Umbilical cord (tissue), 2 donors: ENCODE results near the gene GNA12. TPM values are rescaled to one million over a fixed set of nuclear protein-coding genes. Genes with fewer than 3 reads are reported as not detected.
A peak's percentile ranks its signal among the peaks of the same experiment; 100 is the strongest.

Source experiments
- DNase-seq: peaks from one replicate; pipeline ENCODE4 v3.0.0-alpha.2; 2015; ENCODE audit warnings: low spot score
- total RNA-seq: library from RNA; depleted of rRNA; stranded (reverse); fragments of >200 nt; gene quantifications from one replicate; pipeline ENCODE4 v1.2.3, GENCODE V29; 2014; ENCODE audit warnings: low replicate concordance; ENCODE audit not compliant: insufficient read depth

GNA12 gene
- total RNA-seq, 1 donor from 2014 or later, result 34.7 TPM

DNA sequence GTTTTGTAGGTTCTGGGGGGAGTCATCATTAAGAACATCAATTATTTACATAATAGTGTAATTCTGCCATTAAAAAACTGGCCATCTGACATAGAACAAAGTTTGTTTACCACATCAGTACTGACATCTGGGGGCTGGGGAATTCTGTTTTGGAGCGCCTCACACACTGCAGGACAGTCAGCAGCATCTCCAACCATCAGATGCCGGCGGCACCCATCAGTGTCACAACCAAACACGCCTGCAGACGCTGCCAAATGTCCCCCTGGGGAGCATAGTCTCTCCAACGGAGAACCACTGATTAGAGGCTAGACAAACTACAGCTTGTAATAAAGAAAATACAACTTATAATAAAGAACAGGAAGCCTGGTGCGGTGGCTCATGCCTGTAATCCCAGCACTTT is 26.0 kb downstream of the GNA12 start:
- no peak for DNase-seq

DNA sequence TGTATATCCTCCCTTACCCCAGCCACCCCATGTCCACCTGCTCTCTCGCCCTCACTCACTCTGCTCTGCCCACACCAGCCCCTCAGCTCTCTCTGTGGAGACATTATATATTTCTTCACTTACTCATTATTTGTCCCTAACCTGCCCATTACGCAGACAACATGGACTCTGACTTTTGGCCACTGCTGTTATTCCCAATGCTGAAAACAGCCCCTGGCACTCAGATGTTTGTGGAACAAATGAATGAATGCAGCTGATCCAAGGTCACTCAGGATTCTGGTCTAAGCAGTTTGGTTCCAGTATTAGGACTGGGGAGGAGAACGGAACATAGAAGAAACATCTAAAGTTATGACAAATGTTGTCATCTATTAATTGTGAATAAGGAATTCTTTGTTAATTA is 26.7 kb downstream of the GNA12 start:
- no peak for DNase-seq

DNA sequence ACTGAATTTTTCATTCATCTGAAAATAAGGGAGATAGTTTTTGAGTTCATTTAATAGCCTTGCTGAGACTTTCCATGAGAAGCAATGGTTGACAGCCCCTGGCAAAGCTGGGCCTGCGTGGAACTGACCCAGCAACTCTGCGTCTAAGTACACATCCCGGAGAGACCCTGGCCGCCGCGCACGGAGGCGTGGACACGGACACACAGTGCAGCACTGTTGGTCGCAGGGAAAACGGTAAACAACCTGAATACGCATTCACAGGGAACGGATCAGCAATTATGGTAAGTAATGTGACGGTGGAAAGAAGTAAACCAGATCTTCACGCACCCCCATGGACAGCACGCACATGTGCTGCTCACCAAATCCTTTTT is 28.2 kb downstream of the GNA12 start:
- DNase-seq, result no peak

DNA sequence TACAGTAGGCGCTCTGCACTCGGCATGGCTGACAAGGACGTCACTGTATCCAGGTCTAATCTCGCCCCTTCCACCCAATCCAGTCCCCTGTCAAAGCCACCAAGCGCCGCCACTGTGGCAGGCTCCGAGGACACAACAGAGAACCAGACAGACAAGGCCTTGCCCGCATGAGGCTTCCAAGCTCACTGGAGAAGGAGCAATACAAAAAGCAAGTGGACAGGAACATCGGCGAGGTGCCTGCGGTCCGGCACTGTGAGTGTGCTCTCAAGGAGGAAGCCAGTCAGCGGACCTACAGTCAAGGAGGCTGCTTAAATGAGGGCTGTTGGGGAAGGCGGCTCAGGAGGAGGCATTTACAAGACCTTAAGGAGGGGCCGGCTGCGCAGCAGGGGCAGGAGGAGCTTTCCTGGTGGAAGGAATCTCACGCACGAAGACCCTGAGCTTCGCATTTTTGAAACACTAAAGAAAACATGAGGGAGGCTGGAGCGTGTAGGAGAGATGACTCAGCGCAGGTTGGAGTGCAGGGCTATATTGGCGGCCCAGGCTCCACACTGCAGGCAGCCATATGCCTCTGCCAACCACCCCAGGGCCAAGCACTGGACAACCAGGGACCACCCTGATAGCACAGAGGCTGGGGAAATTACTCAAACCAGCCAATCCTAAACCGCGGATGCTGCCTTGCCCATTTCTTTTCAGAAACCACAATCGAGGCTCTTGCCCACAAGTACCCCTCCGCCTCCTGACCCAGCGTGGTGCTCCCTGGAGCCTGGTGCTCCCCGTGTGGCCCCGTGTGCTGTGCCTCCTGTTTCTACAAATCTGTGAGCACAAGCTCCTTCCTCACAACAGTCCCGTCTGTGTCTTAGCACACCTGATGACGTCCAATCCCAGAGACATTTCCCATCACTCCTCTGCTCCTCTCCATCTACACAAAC is 28.9 kb downstream of the GNA12 start:
- no peak for DNase-seq

DNA sequence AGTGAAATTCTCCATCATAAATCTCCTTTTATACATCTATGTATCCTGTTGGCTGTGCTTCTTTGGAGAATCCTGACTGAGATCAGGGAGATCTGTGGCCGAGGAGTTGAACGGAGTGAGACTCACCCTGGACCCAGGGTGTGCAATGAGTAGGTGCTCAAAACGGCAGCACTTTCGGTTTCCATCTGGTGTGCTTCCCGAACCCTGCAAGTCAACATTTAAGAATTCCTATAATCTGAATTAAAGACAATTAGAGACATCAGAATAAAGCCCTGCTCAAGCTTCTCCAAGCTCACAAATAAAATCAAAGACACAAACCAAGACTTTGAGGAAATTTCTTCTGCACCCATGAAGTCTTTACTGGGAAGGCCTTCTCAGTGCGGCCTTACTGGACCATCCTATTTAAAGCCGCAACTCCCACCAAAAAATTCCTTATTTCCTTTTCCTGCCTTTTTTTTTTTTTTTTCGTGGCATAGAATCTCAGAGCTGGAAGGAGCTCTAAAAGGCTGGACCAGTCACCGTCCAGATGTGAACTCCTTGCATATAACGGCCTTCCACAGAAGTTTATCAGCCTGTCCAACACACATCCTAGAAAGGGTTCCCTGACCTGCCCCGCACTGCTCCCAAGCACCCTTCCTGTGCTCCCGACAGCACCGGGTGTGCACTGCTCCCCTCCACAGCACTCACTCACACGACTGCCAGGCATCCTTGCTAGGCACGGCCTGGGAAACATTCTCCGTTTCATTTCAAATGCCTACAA is 29.7 kb downstream of the GNA12 start:
- no peak for DNase-seq

DNA sequence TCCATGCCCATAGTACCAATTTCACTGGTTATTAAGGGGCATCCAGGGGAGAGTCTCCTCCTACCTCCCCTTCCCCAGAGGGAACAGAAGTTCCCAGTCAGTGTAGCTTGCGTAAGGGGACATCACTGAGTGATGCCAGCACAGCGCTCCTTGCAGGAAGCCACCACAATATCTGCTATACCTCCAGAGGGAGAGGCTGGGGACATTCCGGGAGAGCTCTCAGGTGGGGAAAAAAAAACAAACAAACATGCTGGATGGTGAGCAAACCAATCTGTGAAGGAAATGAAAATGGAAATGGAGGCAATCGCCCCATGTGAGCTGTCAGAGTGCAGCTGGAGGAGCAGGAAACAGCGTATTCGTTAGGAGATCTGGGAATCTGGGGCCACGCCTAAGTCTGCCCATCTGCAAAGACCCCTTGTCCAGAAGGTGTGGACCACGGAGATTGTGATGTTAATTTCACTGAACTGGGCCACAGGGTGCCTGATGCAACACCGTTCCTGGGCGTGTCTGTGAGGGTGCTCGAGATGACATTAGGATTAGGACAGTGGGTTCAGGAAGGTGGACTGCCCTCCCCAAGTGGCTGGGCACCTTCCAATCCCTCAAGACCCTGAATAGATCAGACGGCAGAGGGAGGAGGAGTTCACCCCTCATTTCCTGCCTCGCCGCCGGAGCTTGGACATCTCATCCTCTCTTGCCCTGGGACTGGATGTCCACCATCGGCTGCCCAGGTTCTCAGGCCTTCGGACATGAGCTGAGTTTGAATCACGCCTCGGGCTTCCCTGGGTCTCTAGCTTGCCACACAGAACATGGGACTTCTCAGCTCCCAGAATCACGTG is 30.5 kb downstream of the GNA12 start:
- no peak for DNase-seq

DNA sequence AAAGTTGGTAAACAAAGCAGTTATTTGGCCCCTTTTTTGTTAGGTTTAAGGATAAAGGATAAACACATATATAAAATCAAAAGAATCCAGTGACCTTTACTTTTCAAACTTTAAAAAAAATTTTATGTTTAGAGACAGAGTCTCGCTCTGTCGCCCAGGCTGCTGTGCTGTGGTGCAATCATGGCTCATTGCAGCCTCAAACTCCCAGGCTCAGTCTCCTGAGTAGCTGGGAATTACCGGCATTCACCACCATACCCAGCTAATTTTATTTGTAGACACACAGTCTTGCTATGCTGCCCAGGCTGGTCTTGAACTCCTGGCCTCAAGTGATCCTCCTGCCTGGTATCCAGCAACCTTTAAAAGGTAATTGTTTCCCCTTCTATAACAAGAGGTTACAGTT is 31.3 kb downstream of the GNA12 start:
- DNase-seq, result no peak

DNA sequence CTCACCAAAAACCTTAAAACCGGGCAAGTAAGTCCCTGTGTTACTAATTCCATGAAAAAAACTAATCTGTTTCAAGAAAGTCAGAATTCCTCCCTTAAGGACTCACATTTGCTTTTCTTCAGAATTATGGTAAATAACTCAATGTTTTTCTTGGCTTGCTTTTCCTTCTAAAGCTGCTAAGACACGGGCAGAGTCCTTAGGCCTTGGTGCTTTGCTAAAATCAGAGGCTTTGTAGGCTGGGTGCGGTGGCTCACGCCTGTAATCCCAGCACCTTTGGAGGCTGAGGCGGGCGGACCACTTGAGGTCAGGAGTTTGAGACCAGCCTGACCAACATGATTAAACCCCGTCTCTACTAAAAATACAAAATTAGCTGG is 32.0 kb downstream of the GNA12 start:
- DNase-seq, result peak; percentile 69

DNA sequence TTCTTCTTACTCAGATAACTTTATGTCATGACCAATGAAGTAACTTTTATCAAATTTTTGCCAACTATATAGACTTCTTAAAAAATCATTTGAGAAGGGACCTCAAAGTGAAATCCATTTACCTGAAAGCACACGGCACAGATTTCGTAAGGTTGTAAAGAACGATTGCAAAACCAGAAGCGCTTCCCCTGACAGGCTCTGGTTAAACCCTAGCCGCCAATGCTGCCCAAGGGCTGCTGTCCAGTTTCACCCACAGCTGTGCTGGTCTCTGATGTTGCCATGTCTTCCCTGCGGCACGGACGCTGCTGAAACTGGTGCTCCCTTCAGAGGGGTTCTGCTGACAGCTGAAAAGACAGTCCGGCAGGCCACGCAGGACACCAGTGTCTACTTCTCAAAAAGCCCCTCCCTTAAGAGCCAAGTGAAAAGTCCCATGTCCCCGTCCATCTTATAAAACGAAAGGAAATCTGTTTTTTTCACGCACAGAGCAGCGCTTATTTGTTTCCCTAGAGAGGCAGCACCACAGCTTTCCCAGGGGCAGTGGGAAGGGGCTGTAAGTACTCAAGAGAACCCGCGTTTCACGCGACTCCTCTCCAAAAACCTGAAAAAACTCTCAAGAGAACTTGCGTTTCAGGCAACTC is 32.5 kb downstream of the GNA12 start:
- no peak for DNase-seq

DNA sequence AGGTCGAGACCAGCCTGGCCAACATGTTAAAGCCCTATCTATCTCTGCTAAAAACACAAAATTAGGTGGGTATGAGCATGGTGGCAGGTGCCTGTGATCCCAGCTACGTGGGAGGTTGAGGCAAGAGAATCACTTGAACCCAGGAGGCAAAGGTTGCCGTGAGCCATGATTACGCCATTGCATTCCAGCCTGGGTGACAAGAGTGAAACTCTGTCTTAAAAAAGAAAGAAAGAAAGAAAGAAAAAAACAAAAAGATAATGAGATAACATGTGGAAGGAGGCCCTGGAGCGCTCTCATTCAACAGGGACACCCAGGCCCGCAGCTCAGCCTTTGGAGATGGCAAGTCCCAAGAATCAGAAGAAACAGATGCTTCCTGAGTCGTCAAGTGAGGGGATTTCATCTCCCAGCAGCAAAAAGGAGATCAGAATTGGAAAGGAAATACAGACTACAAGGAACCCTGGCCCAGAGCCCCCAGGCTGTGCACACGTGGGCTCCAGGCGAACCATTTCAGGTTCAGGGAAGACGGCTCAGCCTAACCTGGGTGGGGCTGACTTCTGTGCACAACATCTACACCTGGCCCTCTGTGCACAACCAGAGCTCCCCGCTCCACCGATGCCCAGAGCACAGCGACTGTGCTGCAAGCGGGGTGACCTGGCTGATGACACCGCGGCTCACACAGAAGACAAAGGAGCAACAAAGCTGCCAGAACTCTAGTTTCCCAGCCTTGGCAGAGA is 33.3 kb downstream of the GNA12 start:
- no peak for DNase-seq

DNA sequence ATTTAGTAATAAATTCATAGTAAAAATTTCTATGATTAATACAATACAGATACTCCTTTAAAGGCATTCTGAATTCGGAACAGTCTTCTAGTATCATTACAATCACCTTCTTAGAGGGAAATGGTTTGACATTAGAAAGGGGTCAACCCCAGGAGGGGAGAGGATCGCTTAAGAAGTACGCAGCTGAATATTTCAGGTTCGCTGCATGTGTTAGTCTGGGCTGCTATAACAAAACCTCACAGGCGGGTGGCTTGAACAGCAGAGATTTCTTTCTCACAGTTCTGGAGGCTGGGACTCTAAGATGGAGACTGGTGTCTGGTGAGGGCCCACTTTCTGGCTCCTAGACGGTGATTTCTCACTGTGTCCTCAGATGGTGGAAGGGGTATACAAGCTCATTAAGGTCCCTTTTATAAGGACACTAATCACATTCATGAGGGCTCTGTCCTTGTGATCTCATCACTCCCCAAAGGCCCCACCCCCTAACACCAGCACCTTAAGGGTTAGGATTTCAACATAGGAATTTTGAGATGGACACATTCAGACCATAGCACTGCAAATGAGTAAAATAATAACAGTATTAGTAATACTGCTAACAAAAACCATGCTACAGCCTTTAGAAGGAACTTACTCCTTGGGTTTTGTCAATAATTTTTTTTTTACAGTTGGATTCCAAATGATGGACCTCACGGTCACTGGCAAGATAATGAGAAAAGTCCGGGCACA is 34.0 kb downstream of the GNA12 start:
- DNase-seq, result no peak

DNA sequence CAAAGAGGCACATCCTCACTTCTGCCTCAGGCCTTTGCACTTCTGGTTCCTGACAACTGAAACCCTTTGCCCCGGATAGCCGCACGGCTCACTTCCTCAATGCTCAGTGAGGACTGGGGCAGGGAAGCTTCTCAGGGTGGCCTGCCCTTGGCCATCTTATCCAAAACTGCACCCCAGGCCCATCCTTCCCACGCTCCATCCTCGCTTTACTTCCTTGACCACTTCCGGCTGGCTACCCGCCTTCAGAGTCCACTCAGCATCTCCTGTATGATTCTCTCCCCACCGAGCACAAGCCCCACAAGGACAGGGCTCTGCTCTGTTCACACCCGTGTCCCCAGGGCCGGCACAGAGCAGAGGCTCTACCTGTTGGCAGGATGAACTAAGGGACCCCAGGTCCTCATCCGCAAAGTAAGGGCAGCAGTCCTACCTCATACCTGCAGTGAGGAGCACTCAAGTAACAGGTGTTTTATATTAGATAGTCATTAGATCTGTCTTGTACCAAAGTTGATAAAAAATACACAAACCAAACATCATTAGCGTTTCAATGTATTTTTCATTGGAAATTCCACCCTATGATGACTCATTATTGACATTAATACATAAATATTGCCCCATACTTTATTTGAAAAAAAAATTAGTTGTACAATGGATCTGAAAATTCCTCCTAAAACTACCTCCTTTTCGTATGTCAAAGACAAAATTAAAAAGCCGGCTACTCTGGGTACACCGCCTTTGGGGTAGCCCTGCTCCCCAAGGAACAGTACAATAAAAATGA is 35.0 kb downstream of the GNA12 start:
- no peak for DNase-seq

DNA sequence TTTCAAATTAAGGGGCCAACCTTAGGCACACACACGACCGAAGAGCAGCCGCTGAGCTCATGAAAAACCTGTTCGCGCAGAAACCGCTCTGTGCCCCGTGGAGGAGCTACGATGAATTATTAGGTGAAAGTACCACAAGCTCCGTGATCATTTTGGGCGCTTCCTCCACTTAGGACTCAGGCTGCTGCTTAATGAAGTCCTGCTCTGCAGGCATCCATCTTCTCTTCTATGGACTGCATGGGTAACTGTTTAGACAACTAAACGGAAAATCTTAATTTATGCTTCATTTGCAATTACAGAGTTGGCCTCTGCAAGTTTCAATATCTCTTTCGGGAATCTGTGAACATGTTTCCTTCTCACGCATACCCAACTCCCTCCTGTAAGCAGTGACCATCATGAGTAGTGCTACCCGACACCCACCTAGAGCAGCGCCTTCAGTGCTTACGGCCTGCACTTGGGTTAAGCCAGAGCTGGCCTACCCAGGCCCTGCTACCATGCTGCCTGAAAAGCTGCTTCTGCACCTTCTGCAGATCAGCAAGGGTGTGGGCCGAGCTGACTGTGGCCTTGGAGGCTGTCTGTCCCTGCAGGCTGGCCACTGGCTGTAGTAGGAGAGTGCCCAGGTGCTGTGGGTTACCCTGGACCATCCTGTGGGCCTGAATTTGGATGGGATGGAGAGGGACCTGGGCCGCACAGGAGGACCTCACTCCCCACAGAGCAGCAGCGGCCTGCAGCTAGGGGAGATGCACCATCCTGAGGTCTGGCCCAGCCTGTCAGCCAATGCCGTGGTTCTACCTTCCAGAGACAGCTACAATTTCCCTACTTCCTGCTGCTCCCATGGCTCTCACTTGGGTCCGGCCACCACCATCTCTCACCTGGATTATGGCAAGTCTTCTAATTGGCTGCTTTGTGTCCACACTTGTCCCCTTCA is 36.0 kb downstream of the GNA12 start:
- DNase-seq, result peak; percentile 69

DNA sequence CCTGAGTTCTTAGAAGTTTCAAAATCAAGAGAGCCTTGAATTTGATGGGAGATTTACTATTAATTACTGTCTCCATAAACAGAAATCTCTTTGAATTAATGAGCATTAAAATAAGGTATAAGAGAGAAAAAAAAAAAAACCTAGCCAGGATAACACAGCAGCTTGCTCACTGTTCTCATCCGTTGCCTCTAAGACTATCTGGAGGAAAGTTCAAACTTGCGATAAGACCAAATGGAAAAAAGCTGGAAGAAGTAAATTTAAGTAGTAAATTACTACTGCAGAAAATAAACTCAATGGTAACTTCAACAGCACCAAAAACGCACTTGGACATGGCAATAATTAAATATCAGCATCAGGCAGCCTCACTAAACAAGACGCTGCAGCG is 36.7 kb downstream of the GNA12 start:
- peak; percentile 63 for DNase-seq

DNA sequence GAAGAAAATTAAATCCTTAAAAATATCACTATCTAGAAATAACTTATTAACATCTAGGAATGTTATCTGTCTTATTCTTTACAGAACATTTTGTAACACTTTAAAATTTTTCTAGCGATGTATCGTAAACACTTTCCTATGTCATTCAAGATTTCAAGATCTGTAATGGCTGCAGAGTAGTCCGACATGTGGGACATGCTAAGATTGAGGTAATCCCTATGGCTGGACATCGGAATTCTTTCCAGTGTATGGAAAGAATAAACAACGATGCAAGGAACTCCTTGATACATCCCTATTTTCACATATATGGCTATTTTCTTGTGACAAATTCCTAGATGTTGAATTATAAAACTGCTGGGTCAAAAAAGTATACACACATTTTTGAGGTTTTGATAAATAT is 37.5 kb downstream of the GNA12 start:
- DNase-seq, result no peak

DNA sequence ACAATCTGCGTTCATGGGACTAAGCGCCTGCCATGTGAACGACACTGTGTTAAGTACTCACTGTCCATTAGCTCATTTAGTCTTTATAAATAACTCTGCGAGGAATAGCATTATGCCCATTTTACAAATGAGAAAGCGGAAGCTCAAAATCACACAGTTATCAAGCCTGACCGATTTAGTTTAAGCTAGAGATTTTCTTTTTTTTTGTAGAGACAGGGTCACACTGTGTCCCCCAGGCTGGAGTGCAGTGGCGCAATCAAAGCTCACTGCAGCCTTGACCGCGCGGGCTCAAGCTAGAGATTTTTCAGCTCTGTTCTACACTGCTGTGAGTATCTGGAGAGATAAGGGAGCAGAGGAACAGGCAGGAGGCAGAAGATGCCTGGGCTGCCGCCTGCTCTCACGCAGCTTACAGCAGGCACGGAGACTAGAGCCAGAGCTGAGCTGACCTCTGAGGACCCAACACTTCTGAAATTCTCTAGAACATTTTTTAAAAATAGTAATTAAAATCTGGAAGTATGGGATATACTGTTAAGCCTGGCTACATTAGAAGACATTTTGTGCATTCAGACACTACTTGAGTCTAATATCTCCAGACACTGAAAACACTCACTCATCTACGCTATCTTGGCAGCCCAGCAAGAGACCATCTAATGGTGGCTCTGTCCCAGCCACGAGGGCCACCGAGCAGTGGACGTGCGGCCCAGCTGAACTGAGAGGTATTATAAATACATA is 38.7 kb downstream of the GNA12 start:
- DNase-seq, result peak; percentile 90

DNA sequence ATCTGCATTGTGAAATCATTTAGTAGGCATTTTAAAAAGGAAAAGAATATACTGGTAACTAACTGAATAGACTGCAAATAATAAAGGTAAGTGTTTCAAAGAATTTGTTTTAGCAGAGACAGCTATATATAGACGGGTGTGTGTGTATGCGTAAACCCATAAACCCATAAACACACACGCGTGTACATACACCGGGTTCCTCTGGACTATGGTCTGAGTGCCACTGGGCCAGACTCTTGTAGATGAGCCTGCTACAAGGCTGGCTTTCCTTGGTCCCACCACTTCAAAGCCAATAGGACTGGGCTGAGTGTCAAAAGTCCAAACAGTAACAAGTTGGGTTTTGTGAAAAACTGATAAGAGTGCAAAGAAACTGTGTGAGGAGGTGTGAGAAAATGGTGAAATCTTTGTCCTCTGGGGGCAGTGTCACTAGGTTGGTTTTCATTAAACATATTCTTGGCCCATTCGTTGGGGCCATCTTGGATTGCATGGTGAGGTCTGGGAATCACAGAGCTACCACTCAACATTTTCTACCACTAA is 39.8 kb downstream of the GNA12 start:
- no peak for DNase-seq
